ENCODE data around the gene ARPC1B.

DNA sequence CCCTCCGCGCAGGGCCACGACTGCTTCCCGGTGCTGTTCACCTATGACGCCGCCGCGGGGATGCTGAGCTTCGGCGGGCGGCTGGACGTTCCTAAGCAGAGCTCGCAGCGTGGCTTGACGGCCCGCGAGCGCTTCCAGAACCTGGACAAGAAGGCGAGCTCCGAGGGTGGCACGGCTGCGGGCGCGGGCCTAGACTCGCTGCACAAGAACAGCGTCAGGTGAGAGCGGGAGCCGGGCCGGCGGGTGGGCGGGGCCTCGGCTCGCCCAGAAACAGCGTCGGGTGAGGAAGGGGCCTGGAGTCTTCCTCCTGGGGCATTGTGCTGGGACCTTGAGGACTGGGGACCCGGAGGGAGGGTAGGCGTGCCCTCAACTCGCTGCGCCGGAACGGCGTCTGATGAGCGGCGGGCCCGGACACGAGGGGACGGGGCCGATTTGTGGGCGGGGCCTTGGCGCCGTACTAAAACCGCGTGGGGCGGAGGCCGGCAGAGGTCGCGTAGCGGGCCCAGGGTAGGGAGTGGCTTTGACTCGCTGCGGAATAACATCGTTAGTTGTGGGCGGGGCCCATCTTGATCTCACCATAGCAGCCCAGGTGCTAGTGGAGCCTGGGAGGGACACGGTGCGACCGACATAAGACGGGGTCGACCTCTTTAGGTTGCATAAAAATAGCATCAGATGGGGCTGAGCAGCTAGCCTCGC lies 18.3 kb downstream of the ARPC1B start:
- no peak for TF ChIP-seq POLR2A (IDR thresholded peaks at IDR 0.05; ENCODE audit: extremely low read depth, insufficient read length)
- TF ChIP-seq, protein P1, sequence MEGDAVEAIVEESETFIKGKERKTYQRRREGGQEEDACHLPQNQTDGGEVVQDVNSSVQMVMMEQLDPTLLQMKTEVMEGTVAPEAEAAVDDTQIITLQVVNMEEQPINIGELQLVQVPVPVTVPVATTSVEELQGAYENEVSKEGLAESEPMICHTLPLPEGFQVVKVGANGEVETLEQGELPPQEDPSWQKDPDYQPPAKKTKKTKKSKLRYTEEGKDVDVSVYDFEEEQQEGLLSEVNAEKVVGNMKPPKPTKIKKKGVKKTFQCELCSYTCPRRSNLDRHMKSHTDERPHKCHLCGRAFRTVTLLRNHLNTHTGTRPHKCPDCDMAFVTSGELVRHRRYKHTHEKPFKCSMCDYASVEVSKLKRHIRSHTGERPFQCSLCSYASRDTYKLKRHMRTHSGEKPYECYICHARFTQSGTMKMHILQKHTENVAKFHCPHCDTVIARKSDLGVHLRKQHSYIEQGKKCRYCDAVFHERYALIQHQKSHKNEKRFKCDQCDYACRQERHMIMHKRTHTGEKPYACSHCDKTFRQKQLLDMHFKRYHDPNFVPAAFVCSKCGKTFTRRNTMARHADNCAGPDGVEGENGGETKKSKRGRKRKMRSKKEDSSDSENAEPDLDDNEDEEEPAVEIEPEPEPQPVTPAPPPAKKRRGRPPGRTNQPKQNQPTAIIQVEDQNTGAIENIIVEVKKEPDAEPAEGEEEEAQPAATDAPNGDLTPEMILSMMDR (IDR thresholded peaks at IDR 0.05; ENCODE audit: low read depth, low read length), result no peak
- TF ChIP-seq, protein P2, sequence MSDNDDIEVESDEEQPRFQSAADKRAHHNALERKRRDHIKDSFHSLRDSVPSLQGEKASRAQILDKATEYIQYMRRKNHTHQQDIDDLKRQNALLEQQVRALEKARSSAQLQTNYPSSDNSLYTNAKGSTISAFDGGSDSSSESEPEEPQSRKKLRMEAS (IDR thresholded peaks at IDR 0.05; ENCODE audit: low read depth, low read length), result no peak

All from NB4 (cell line).